HCT116 (cell line): Measurements from ENCODE around the gene KPNB1.

Source experiments
- CBX3 ChIP-seq: IDR thresholded peaks from 2 replicates; pipeline ENCODE4 v1.6.1; 2012; ENCODE audit warnings: low read depth
- POLR2A ChIP-seq: IDR thresholded peaks from 2 replicates; pipeline ENCODE4 v1.7.0; 2011; ENCODE audit warnings: borderline replicate concordance; ENCODE audit not compliant: insufficient read depth, insufficient read length; ENCODE audit errors: extremely low read depth
- POLR2AphosphoS5 ChIP-seq: IDR thresholded peaks from 2 replicates; pipeline ENCODE4 v1.6.1; 2011; ENCODE audit warnings: mild to moderate bottlenecking, low read depth, low read length, moderate library complexity
- RAD21 ChIP-seq: IDR thresholded peaks from 2 replicates; pipeline ENCODE4 v1.6.1; 2012; ENCODE audit warnings: low read depth, mild to moderate bottlenecking
- TF ChIP-seq, protein P1 (sequence below), 3 experiments: fragments of 200-600 bp in 1 of 3; sonication (generic) in 1 of 3; IDR thresholded peaks in 2 of 3; conservative IDR thresholded peaks in 1 of 3; 2 replicates each; pipeline ENCODE4 v1.5.1; 2012 to 2017; ENCODE audit warnings: low read depth in 2 of 3, low read length in 2 of 3, antibody characterized with exemption in 1 of 3, borderline replicate concordance in 1 of 3, control low read depth in 1 of 3, mild to moderate bottlenecking in 1 of 3, mixed read lengths in 1 of 3, mixed run types in 1 of 3, moderate library complexity in 1 of 3; ENCODE audit not compliant: insufficient read depth in 1 of 3

DNA sequence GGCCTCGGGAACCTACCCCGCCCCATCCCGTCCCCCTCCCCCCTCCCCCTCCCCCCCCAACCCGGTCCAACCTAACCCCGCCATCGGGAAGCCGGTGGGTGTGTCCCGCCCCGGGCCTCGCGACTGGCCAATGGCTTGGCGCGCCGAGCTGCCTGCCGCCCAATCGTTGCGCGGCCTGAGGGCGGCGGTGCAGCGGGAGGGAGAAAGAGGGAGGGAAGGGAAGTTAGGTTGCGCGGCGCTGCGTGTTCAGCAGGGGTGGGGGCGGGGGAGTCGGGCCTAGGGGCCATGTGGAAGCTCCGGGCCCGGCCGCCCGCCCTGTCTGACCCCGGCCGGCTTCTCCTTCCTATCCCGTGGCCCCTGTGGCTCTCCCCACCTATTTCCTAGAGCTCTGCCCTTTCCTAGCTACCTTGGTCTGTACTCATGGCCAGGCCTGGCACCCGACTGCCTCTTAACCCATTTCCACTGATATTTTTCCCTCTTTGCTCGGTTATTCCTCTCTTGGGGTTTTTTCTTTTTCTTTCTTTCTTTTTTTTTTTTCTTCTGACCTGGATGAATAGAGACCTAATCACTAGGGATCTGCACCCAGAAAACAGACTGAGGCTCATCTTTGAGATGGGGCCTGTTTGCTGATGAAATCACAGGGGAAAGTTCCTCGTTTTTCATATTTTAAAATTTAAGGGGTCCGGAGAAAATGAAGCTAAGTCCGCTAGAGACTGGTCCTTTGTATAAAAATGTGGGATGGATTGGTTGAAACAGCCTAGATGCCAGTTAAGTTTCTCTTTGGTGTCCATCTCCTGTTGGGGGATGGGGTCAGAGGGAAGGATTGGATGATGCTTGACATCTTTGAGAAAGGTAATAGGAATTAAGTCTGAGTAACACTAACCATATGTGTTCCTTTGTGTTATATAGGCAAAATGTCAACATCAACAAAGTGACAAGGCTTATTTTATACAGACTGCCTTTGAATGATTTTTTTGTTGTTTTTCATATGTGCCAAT is 1.1 kb downstream of the KPNB1 start:
- TF ChIP-seq POLR2AphosphoS5 (peak; percentile 78), POLR2A (no peak), CBX3 (0 out of 2 replicates have a peak, but pooled peaks have one; percentile 20), RAD21 (no peak)
- TF ChIP-seq, protein P1, sequence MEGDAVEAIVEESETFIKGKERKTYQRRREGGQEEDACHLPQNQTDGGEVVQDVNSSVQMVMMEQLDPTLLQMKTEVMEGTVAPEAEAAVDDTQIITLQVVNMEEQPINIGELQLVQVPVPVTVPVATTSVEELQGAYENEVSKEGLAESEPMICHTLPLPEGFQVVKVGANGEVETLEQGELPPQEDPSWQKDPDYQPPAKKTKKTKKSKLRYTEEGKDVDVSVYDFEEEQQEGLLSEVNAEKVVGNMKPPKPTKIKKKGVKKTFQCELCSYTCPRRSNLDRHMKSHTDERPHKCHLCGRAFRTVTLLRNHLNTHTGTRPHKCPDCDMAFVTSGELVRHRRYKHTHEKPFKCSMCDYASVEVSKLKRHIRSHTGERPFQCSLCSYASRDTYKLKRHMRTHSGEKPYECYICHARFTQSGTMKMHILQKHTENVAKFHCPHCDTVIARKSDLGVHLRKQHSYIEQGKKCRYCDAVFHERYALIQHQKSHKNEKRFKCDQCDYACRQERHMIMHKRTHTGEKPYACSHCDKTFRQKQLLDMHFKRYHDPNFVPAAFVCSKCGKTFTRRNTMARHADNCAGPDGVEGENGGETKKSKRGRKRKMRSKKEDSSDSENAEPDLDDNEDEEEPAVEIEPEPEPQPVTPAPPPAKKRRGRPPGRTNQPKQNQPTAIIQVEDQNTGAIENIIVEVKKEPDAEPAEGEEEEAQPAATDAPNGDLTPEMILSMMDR (IDR thresholded peaks at IDR 0.05 in 2 of 3, conservative IDR thresholded peaks at IDR 0.05 in 1 of 3; ENCODE audit: borderline replicate concordance in 1 of 3, insufficient read depth in 1 of 3, low read depth in 2 of 3, low read length in 2 of 3) = no peak
